GM12878 (cell line): ENCODE measurements around the gene SYF2.

Experiments
- CTCF ChIP-seq, 3 experiments: IDR thresholded peaks in 2 of 3; conservative IDR thresholded peaks in 1 of 3; 2 replicates each; pipeline ENCODE4 v1.5.1; 2011; ENCODE audit warnings: low read depth in 3 of 3, low read length in 3 of 3, mild to moderate bottlenecking in 3 of 3, control low read depth in 2 of 3, moderate library complexity in 2 of 3, inconsistent platforms in 1 of 3, mixed read lengths in 1 of 3; ENCODE audit not compliant: control insufficient read depth in 2 of 3, insufficient read depth in 1 of 3; ENCODE audit errors: extremely low read depth in 1 of 3
- ESRRA ChIP-seq: IDR thresholded peaks from 2 replicates; pipeline ENCODE4 v1.6.1; 2012; ENCODE audit warnings: mild to moderate bottlenecking, low read length, improper control_type of control experiment
- EZH2 ChIP-seq: IDR thresholded peaks from 2 replicates; pipeline ENCODE4 v1.6.1; 2012; ENCODE audit warnings: low read depth, mild to moderate bottlenecking, control low read depth, inconsistent platforms, low read length, borderline replicate concordance; ENCODE audit not compliant: control insufficient read depth
- SIX5 ChIP-seq: IDR thresholded peaks from 2 replicates; pipeline ENCODE4 v1.6.1; 2011; ENCODE audit warnings: mild to moderate bottlenecking, low read depth, low read length, moderate library complexity; ENCODE audit not compliant: severe bottlenecking
- SREBF2 ChIP-seq: IDR thresholded peaks from 2 replicates; pipeline ENCODE4 v1.6.1; 2012; ENCODE audit warnings: mild to moderate bottlenecking, low read length
- ZBTB4 ChIP-seq: fragments of 450-650 bp; formaldehyde crosslinking; IDR thresholded peaks from 2 replicates; pipeline ENCODE4 v1.4.0; 2022; ENCODE audit warnings: mild to moderate bottlenecking, moderate library complexity

GRCh38 chr1:25253911-25254310, 21.6 kb upstream of the SYF2 start:
- TF ChIP-seq EZH2 = no peak
- TF ChIP-seq CTCF (IDR thresholded peaks at IDR 0.05 in 2 of 3, conservative IDR thresholded peaks at IDR 0.05 in 1 of 3; ENCODE audit: control insufficient read depth in 2 of 3, extremely low read depth in 1 of 3, insufficient read depth in 1 of 3, low read depth in 3 of 3, low read length in 3 of 3) = no peak
- TF ChIP-seq SIX5 = no peak
- no peak for TF ChIP-seq ZBTB4 (CRISPR knock-in tag)
- no peak for TF ChIP-seq SREBF2
- TF ChIP-seq ESRRA = no peak
